ENCODE data around the gene IFT27.
"Not testable (repeated sequence)": the region's sequence is repeated elsewhere in the genome, so short reads cannot be mapped to it uniquely, and the experiment has no call there.

The IFT27 gene

DNA sequence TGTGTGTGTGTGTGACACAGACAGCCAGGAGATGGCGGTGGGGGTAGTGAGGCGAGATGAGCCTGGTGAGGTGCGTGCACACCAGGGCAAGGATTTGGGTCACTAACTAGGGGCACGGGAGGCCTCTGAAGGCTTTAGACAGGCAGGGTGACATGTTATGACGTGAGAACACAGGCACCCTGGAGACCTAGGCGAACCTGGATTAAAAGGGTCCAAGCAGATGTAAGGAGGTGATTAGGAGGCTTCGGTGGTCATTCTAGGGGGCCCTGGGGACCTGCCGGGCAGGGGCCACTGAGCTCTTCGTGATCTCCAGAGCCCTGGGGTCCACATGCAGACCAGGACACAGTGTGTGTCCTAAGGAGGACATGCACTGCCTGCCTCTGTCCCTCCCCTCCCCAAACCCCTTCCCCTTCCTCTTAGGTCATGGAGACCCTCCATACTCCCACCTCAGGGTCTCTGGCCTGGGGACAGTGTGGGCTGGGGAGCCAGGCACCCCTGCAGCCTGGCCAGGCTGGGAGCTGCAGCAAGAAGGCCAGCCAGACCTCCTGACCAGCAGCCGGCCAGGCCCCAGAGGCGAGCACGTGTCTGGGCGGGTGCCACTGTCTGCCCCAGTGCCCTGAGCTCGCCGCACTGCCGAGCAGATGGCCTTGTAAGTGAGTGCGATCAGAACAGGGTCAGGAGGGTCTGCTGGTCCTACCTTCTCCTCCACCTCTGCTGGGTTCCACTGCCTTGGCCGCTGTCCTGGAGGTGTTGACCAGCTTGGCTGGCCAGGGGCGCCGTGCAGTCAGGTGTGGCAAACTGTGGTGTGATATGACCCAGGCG lies 32.1 kb downstream of the IFT27 start:
- no peak for DNase-seq (ENCODE audit: low read depth in 3 of 3)

DNA sequence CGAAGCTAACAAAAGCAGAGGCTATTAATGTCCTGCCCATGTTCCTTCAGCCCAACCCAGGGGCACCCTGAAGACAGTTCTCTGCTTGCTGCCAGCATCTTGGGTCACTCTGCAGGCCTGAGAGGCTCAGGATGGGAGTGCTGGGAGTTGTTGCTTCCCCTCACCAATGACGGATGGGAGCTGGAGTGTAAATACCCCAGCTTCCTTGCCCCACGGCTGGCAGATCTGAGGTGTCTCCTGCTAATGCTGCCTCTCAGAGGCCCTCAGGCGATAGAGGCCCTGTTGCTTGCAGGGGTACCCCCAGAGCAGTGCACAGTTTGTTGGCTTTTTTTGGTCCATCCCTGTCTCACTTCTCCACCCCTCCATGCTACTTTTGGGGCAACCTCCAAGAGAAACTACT lies 32.9 kb downstream of the IFT27 start:
- DNase-seq (ENCODE audit: low read depth in 3 of 3) = no peak

DNA sequence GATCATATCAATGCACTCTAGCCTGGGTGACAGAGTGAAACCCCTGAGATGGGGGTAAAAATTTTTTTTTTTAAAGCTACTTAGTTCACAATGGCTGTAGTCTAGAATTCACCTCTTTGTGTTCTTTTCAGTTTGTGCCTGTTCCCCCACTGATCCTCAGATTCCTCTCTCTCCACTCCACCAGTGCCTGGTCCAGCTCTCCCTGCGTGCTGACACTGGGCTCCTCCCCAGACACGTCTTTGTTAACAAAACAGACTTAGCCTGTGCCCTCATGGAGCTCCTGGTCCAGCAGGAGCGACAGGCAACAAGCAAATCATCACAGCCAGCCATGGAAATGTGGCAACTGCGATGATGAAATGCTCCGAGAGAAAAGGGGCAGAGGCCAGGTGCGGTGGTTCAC lies 34.0 kb downstream of the IFT27 start:
- DNase-seq (ENCODE audit: low read depth in 3 of 3) = no peak

DNA sequence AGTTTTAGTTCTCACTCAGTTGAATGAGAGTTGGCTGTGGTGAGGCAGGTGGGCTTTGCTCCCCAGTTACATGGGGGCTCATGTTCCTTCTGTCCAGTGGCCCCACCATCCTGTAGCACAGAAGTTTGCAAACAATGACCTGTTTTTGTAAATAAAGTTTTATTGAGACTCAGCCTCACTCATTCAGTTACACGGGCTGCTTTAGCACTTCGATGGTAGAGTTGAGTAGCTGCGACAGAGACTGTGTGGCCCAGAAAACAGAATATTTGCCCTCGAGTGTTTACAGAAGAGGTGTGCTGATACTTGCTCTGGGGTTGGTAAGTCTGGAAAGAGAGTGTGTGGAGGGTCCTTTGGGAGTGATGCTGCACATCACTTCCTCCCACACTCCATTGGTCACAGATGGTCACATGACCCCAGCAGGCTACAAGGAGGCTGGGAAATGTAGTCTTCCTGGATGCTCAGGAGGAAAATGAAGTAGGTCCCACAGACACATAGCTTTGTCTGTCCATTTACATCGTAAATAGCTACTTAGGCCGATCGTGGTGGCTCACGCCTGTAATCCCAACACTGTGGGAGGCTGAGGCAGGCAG lies 34.6 kb downstream of the IFT27 start:
- no peak for DNase-seq (ENCODE audit: low read depth in 3 of 3)

DNA sequence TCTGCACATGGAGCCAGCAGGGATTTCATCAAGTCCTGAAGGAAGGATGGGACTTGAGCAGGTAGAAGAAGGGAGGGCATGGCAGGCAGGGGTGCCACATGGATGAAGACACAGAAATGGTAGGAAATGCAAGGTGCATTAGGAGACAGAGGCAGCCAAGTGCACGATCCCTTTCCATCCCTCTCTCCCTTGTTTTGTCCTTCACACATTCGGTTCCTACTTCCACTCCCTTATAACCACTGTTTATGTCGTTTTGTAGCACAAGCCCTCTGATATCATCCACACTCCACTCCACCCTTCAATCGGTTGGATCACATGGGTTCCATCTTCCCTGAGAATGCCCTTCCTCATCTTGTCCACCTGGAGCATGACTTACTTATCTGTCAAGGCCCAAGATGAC lies 35.2 kb downstream of the IFT27 start:
- no peak for DNase-seq (ENCODE audit: low read depth in 3 of 3)

DNA sequence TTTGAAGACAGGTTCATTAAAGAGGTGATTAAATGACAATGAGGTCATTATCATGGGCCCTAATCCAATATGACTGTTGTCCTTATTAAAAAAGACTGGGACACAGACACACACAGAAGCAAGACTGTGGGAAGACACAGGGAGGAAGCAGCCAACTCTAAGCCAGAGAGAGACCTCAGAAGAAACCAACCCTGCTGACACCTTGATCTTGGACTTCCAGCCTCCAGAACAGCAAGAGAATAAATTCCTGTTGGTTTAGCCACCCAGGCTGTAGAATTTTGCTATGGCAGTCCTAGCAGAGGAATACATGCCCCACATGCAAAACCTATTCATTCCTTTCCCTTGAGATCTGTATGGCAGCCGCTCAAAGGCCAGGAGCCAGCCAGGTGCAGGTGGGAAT lies 36.7 kb downstream of the IFT27 start:
- DNase-seq (ENCODE audit: low read depth in 3 of 3) = no peak

DNA sequence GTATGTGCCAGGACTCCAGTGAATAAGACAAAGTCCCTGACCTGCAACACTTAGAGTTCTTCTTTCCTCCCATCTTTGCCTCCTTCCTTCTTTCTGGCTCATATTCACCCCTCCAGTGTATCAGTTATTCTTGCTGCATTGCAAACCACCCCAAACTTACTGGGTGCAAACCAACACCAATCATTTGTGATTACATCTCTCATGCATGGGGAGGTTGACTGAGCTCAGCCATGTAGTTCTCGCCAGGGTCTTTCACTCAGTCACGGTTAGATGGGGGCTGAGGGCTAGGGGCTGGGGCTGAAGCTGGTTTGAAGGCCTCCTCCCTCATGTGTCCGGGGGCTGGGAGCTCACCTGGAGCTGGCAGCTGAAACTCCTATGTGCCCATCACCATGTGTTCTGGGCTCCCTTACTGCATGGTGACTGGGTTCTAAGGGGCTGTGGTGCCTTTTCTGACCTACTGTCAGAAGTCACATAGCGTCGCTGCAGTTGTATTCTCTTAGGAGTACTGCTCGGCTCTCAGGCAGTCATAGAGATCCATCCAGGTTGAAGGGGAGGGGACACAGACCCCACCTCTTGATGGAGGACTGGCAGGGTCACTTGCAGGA lies 37.4 kb downstream of the IFT27 start:
- DNase-seq (ENCODE audit: low read depth in 3 of 3) = no peak

DNA sequence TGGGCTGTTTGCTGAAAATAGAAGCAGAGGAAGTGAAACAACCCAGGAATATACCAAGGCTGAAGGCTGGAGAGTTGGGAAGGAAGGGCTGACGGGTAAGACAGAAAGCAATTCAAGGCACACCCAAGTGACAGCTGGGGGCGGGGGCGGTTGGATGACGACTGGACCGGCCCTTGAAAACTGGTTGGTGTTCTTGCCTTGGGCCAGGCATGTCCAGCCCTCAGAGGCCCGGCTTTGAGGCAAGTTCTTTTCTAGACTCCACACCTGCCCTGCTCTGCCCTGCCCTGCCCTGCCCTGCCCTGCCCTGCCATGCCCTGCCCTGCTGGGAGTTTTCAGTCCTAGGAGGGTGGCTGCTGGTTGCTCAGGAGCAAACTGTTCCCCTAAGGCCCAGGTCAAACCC lies 38.1 kb downstream of the IFT27 start:
- no peak for DNase-seq (ENCODE audit: low read depth in 3 of 3)

DNA sequence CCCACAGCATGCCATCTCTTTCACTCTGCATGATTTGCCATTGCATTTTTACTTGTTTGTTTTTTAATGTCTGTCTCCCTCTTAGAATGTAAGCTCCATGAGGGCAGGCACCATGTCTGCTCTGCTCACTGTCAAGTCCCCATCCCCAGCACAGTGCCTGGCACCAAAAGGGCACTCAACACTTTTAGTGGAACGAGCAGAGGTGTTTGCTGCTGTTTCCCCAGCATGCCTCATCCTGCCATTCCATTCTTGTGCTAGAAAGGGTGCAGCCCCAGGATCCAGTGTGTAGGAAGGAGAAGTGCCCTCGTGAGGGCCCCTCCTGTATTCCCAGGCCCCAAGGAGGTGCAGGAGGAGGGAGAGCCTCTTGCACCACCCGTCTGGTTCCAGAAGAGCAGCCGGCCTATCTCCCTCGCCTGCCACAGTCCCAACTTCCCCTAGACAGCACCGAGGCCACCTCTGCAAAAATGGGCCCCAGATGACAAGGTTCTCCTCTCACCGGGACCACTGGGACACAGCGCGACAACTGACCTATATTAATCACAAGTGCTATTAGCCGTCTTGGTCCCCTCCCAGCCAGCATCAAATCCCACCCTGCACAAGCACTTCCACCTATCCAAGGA lies 39.1 kb downstream of the IFT27 start:
- no peak for DNase-seq (ENCODE audit: low read depth in 3 of 3)

DNA sequence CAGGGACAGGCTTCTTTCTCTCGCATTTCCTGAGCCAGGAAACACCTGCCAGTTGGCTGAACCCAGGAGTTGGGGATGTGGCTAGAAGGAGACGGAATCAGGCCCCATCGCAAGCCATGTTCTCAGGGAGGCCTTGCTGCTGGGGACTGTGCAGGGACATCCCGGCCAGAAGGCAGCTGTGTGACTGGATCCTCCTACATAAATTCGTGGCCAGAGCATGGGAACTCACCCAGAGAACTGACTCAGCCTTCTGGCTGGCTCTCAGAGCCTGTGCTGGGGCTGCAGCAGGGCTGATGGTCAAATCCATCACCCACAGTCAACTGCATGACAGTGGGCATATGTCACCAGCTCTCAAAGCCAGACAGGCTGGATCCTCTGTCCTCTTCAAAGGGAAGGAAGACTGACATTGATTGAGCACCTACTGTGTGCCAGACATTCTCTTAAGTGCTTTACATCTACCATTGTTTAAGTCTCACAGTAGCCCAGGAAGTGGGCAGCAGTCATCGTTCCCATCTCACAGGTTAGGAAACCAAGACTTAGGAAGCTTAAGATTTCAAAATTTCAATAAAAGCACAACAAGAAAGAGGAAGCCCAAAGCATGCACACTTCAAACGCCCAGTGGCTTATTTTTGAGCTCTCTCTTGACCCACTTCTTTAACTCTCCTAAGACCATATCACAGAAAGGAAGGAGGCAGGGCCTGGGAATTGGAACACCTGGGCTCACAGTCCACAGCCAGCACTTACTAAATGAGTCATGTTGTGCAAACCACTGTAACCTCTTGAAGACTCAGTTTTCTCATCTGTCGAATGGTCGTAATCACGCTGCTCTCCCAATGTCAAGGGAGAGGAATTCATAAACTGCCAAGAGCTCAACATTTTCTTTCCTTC lies 41.5 kb downstream of the IFT27 start:
- no peak for DNase-seq (ENCODE audit: low read depth in 3 of 3)

DNA sequence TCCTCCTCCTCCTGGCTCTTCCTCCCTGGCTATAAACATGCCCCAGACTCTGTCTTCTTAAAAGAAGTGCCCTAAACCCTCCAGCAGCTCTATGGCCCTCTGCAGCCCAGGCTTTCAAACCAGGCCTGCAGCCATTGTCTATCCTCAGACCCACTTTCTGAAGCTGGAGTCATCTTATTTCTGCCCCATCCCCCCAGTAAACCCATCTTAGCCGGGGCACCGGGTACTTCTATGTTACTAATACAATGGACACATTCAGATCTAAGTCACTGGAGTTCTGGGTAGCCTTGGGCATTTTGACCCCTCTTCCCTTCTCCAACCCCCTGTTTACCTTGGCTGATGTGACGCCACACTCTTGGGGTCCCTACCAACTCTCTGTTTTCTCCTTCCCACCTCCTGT lies 42.6 kb downstream of the IFT27 start:
- no peak for DNase-seq (ENCODE audit: low read depth in 3 of 3)

DNA sequence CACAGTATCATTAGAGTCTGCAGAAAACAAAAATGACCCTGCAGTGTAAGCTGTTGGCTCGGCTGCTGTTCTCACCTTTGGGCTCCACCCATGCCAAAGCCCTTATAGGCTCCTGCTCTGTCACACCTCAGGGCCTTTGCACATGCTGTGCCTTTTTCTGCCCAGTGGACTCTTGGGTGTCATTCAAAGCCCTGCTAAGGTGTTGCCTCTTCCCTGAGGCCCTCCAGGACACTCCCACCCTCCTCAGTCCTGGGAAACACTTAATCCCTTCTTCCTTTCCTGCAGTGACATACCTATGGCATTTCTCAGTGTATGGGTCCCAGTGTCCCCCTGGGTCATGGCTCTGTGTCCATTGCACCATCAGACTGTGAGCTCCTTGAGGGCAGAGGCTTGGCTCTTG lies 43.3 kb downstream of the IFT27 start:
- DNase-seq (ENCODE audit: low read depth in 3 of 3) = no peak

DNA sequence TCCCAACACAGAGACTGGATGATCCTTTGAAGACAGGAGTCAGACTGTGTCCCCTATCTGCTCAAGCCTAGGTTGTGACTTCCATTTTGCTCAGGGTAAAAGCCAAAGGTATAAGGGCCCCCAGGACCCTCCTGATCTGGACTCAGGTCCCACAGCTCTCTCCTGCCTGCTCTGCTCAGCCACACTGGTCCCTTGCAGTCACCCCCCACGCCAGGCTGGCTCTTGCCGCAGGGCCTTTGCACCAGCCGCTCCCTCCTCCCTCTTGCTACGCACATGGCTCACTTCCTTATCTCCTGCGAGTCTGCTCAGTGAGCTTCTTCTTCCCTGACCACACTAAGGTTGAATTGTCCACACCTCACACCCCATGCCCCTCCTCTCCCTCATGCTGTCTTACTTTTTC lies 44.0 kb downstream of the IFT27 start:
- DNase-seq (ENCODE audit: low read depth in 3 of 3) = no peak

DNA sequence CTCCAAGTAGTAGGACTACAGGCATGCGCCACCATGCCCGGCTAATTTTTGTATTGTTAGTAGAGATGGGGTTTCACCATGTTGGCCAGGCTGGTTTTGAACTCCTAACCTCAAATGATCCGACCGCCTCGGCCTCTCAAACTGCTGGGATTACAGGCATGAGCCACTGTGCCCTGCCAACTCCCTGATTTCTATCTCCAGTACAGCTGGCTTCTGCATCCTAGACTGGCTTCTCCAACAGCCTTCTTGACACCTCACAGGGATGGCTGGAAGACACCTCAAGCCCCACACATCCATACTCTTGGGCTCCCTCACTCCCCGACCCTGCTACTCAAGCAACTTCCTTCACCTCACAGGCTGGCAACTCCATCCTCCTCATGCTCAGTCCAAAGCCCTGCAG lies 44.6 kb downstream of the IFT27 start:
- not testable (repeated sequence) for DNase-seq (ENCODE audit: low read depth in 3 of 3)

DNA sequence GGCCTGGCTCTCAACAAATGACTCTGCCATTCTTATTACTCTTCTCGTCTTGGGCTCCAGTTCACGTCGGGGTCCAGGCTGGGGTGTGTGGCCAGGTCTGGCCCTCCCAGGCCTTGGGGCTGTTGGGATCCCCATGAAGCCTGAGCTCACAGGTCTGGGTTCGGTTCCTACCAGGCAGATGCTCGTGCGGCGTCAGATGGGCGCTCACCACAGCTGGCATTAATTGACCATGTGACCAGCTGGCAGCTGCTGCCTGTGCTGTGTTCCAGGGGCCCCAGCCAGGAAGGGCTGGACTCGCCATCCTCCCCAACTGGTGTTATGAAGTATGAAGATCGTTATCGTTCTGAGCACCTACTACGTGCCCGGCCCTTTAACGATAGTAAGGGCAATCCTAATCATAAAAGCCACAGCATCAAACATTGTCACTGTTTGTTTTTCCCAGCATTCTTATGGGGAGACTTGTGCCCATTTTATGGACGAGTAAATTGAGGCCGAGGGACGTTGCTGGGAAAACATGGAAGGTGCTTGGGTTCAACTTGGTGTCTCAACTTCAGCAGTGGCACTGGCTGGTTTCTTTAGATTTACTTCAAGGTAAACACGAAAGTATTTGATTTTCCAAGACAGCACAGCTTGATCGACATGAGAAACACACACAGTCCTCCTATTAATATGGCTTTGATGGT lies 45.6 kb downstream of the IFT27 start:
- no peak for DNase-seq (ENCODE audit: low read depth in 3 of 3)

DNA sequence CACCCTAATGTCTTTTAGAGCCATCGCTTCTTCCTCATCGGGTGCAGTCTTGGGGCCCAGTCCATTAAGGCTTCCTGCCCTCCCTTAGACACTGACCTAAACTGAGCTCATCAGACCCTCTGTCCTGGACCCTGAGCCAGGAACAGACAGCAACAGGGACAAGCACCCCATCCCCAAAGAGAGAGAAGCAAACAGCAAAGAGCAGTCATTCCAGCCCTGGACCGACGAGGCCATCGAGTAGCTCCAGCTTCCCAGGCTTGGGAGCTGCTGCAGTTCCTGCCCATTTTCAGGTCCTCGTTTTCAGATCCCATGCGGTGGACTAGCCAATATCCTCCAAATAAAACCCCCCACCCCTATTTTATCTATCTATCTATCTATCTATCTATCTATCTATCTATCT lies 46.6 kb downstream of the IFT27 start:
- no peak for DNase-seq (ENCODE audit: low read depth in 3 of 3)

DNA sequence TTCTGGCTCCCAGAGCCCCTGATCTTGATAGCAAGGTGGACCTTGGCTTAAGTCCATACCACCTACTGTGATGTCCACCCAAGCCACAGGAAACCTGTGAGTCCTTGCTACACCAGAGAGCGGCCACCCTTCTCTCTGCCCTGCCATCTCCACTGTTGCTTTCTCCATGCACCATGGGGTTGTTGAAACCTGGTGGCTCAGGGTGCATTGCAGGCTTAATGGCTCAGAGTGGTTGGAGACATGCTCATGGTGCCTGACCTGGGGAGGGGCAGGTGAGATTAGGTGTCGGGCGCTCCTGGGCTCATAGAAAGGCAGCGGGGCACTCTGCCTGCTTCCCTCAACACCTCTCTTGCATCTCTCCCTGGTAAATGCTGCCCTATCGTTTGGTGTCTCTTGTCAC lies 47.4 kb downstream of the IFT27 start:
- no peak for DNase-seq (ENCODE audit: low read depth in 3 of 3)

DNA sequence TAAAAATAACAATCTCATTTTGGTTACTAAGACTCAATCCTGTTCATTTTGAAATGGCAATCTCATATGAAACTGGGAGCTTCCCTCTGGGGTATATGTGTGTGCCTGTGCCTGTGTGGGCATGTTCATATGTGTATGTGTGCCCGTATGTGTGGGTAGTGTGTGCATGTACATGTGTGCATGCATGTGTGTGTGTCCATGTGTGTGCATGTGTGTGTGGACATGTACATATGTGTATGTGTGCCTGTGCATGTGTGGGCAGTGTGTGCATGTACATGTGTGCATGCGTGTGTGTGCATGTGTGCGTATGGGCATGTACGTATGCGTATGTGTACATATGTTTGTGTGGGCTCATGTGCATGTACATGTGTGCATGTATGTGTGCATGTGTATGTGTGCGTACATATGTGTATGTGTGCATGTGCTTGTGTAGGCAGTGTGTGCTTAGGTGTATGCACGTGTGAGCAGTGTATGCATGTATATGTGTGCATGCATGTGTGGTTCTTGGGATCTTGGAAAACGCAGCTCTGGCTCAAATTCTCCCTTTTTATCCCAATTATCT lies 47.9 kb downstream of the IFT27 start:
- DNase-seq (ENCODE audit: low read depth in 3 of 3) = no peak

DNA sequence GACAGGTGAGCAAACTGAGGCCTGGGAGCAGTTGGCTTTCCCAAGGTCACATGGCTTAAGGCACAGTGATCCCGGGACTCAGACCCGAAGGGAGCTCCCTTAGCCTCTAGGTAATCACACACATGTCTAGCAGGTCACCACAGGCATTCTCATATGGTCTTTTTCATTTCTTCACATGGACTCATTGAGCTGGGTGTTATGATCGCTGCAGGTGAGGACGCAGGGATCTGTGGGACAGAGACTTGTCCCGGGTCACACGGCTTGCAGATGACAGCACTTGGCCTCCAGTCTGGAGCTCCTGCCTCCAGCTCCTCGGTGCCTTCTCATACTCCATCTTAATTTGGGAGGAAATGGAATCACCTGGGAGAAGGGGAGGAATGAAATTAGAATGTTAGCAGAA lies 48.8 kb downstream of the IFT27 start:
- no peak for DNase-seq (ENCODE audit: low read depth in 3 of 3)

DNA sequence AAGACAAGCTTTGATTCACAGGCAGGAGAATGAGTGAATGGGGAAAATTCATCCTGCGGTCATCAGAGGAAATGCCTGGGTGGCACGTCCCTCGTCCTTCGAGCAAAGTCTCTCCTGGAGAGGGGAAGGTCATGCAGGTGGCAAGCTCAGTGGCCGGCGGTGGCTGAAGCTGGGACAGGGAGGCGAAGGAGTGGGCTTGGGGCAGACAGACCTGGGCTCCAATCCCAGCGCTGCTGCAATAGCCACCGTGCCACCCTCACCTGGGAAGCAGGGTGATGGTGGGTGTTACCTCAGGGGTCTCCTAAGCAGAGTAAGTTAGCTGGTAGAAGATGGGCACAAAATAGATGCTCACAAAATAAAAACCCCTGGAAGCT lies 49.9 kb downstream of the IFT27 start:
- no peak for DNase-seq (ENCODE audit: low read depth in 3 of 3)

All from stimulated activated CD4-positive, alpha-beta T cell treated with anti-CD3 and anti-CD28 coated beads, TNF-alpha, amount 100 ng/mL, for 48 hours (primary cell).